Smooth muscle cell (in vitro differentiated cells): Measurements from ENCODE around the gene FUOM. TPM values are rescaled to one million over a fixed set of nuclear protein-coding genes. Genes with fewer than 3 reads are reported as not detected.

Experiments
- DNase-seq: peaks from one replicate; lab custom pipeline; 2025; ENCODE audit not compliant: unreplicated experiment; lab: John Stamatoyannopoulos, UW
- H2AFZ ChIP-seq: fragments of 200-600 bp; sonication (generic); 2 replicates; pipeline ENCODE4 v1.6.0; 2016; ENCODE audit warnings: antibody characterized with exemption, low read depth, mild to moderate bottlenecking
- H3F3A ChIP-seq: fragments of 200-600 bp; sonication (generic); 2 replicates; pipeline ENCODE4 v1.6.0; 2017; ENCODE audit warnings: antibody characterized with exemption, low read depth
- H3K27ac ChIP-seq: fragments of 200-600 bp; sonication (generic); 2 replicates; pipeline ENCODE4 v1.5.1; 2016; ENCODE audit warnings: low read depth, mild to moderate bottlenecking
- H3K27me3 ChIP-seq: fragments of 200-600 bp; sonication (generic); 2 replicates; pipeline ENCODE4 v1.6.1; 2016; ENCODE audit warnings: low read depth, mild to moderate bottlenecking
- H3K36me3 ChIP-seq: fragments of 200-600 bp; sonication (generic); 2 replicates; pipeline ENCODE4 v1.5.1; 2016; ENCODE audit warnings: low read depth
- H3K4me1 ChIP-seq: fragments of 200-600 bp; sonication (generic); 2 replicates; pipeline ENCODE4 v1.5.1; 2016; ENCODE audit warnings: low read depth
- H3K4me2 ChIP-seq: fragments of 200-600 bp; sonication (generic); 2 replicates; pipeline ENCODE4 v1.6.0; 2016; ENCODE audit warnings: mild to moderate bottlenecking
- H3K4me3 ChIP-seq: fragments of 200-600 bp; sonication (generic); 2 replicates; pipeline ENCODE4 v1.5.1; 2016; ENCODE audit warnings: mild to moderate bottlenecking
- H3K79me2 ChIP-seq: fragments of 200-600 bp; sonication (generic); 2 replicates; pipeline ENCODE4 v1.6.0; 2016; ENCODE audit warnings: low read depth, mild to moderate bottlenecking
- H3K9ac ChIP-seq: fragments of 200-600 bp; sonication (generic); 2 replicates; pipeline ENCODE4 v1.6.0; 2016; ENCODE audit warnings: low read depth
- H3K9me3 ChIP-seq: fragments of 200-600 bp; sonication (generic); replicated peaks from 2 replicates; pipeline ENCODE4 v1.5.1; 2016; ENCODE audit warnings: low read depth
- H4K20me1 ChIP-seq: fragments of 200-600 bp; sonication (generic); 2 replicates; pipeline ENCODE4 v1.6.0; 2016; ENCODE audit warnings: low read depth
- WGBS: methylation state at CpG from one replicate; pipeline ENCODE4 v1.1.7; 2016; ENCODE audit warnings: low lambda C conversion rate; 5-methylcytosine and 5-hydroxymethylcytosine counted together
- polyA plus RNA-seq: library from polyadenylated mRNA; unstranded; fragments of >200 nt; fragmentation: Nextera tagmentation; extraction: Ambion mirVana; gene quantifications from 2 replicates; pipeline ENCODE4 v1.2.1, GENCODE V29; 2016
- total RNA-seq: library from RNA; depleted of rRNA; stranded (reverse); fragments of >200 nt; gene quantifications from 2 replicates; pipeline ENCODE4 v1.2.3, GENCODE V29; 2014
- TF ChIP-seq, protein P1 (sequence below): fragments of 200-600 bp; sonication (generic); IDR thresholded peaks from 2 replicates; pipeline ENCODE4 v1.5.1; 2017; ENCODE audit warnings: borderline replicate concordance, mild to moderate bottlenecking, antibody characterized with exemption; ENCODE audit not compliant: insufficient read depth, poor library complexity, severe bottlenecking

FUOM gene
- total and polyA plus RNA-seq, 2 experiments from 2014 or later, result 19.5 to 46.7 TPM

GRCh38 chr10:133354672-133355240 is 3.1 kb downstream of the FUOM start:
- Histone ChIP-seq H3K4me3 (no peak overlapping the region), H3K4me2 (no peak overlapping the region), H3K36me3 (no peaks in the 10 kb centered on the region), H3F3A (no peaks in the 10 kb centered on the region), H3K79me2 (no peaks in the 10 kb centered on the region), H3K9ac (no peak overlapping the region), H3K27ac (no peak overlapping the region), H4K20me1 (peaks cover 19% of the 10 kb centered on the region), H3K9me3 (no peaks in the 10 kb centered on the region), H3K27me3 (no peaks in the 10 kb centered on the region), H3K4me1 (no peaks in the 10 kb centered on the region), H2AFZ (no peak overlapping the region)
- 95% methylated on average over 14 of the region's 14 CpGs for WGBS
- TF ChIP-seq, protein P1, sequence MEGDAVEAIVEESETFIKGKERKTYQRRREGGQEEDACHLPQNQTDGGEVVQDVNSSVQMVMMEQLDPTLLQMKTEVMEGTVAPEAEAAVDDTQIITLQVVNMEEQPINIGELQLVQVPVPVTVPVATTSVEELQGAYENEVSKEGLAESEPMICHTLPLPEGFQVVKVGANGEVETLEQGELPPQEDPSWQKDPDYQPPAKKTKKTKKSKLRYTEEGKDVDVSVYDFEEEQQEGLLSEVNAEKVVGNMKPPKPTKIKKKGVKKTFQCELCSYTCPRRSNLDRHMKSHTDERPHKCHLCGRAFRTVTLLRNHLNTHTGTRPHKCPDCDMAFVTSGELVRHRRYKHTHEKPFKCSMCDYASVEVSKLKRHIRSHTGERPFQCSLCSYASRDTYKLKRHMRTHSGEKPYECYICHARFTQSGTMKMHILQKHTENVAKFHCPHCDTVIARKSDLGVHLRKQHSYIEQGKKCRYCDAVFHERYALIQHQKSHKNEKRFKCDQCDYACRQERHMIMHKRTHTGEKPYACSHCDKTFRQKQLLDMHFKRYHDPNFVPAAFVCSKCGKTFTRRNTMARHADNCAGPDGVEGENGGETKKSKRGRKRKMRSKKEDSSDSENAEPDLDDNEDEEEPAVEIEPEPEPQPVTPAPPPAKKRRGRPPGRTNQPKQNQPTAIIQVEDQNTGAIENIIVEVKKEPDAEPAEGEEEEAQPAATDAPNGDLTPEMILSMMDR, result no peak
- DNase-seq, result no peak

DNA sequence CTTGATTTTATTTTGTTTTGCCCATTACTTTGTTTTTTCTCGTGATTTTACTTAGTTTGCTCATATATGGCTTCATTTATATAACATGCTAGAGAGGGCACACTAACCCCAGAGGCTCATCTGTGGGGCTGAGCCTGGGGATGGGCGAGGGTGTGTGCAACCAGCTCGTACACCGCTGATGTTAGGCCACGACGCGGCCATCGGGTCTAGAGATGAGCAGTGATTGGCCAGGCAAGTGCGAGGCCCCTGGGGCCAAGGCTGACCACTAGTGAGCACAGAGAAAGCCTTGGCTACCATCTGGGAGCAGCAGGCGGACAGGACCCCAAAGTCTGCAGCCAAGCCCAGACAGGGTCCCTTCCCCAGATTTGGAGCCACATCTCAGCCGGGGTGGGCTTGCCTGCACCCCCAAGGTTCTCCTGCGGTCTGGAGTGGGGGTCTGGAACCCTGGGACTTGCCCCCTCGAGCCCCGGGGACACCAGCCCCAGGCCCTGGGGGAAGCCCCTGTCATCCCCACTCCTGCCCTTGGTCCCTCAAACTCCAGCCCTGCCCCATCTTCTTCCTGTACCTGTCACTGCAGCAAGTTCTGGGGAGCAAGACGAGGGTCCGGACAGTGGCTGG is 3.7 kb downstream of the FUOM start:
- Histone ChIP-seq H4K20me1 (peaks cover 19% of the 10 kb centered on the region), H3K27me3 (no peaks in the 10 kb centered on the region), H3K9me3 (no peaks in the 10 kb centered on the region), H3K9ac (no peak overlapping the region), H2AFZ (no peak overlapping the region), H3K4me1 (no peaks in the 10 kb centered on the region), H3K4me3 (no peak overlapping the region), H3F3A (no peaks in the 10 kb centered on the region), H3K4me2 (no peak overlapping the region), H3K36me3 (no peaks in the 10 kb centered on the region), H3K27ac (no peak overlapping the region), H3K79me2 (no peaks in the 10 kb centered on the region)
- WGBS, result 90% methylated on average over 13 of the region's 16 CpGs
- DNase-seq, result no peak
- TF ChIP-seq, protein P1, result no peak

- H3K27ac ChIP-seq, result no peak overlapping the region
- TF ChIP-seq, protein P1, result no peak
- no peaks in the 10 kb centered on the region for H3K36me3 ChIP-seq
- no peaks in the 10 kb centered on the region for H3K4me1 ChIP-seq
- H3K4me2 ChIP-seq, result no peak overlapping the region
- no peaks in the 10 kb centered on the region for H3K27me3 ChIP-seq
- no peak for DNase-seq
- H2AFZ ChIP-seq, result no peak overlapping the region
- peaks cover 19% of the 10 kb centered on the region for H4K20me1 ChIP-seq
- H3K4me3 ChIP-seq, result no peak overlapping the region
- no peaks in the 10 kb centered on the region for H3K79me2 ChIP-seq
- H3F3A ChIP-seq, result no peaks in the 10 kb centered on the region
- 85% methylated on average over 16 of the region's 16 CpGs for WGBS
- no peak overlapping the region for H3K9ac ChIP-seq
- no peaks in the 10 kb centered on the region for H3K9me3 ChIP-seq
These were observed 4.4 kb downstream of the FUOM start for GRCh38 chr10:133353202-133353959.
